Hepatocyte (in vitro differentiated cells): ENCODE data around the gene EPDR1.

ENCODE experiments used
- CTCF ChIP-seq: fragments of 200-600 bp; sonication (generic); IDR thresholded peaks from 2 replicates; pipeline ENCODE4 v1.5.1; 2016; ENCODE audit warnings: antibody characterized with exemption, mild to moderate bottlenecking; ENCODE audit not compliant: poor library complexity
- EZH2 ChIP-seq: fragments of 200-600 bp; sonication (generic); IDR thresholded peaks from 2 replicates; pipeline ENCODE4 v1.6.1; 2016; ENCODE audit warnings: antibody characterized with exemption, mild to moderate bottlenecking, borderline replicate concordance
- EZH2phosphoT487 ChIP-seq: fragments of 200-600 bp; sonication (generic); IDR thresholded peaks from one replicate; pipeline ENCODE4 v1.6.1; 2018; ENCODE audit warnings: antibody characterized with exemption, mild to moderate bottlenecking, low read depth, moderate library complexity; ENCODE audit not compliant: unreplicated experiment, severe bottlenecking

GRCh38 chr7:37964196-37964595, 43.8 kb downstream of the EPDR1 start:
- no peak for TF ChIP-seq CTCF
- TF ChIP-seq EZH2, result no peak
- no peak for TF ChIP-seq EZH2phosphoT487
